22Rv1 (cell line): Measurements from ENCODE around the gene CSF2RB.

Experiments
- ZFX ChIP-seq: fragments of 450-650 bp; IDR thresholded peaks from 2 replicates; pipeline ENCODE4 v1.6.1; 2017; ENCODE audit warnings: antibody characterized with exemption, borderline replicate concordance
- TF ChIP-seq, protein P1 (sequence below): fragments of 450-650 bp; IDR thresholded peaks from 2 replicates; pipeline ENCODE4 v1.5.1; 2017; ENCODE audit warnings: mild to moderate bottlenecking

- no peak for TF ChIP-seq ZFX
- TF ChIP-seq, protein P1, sequence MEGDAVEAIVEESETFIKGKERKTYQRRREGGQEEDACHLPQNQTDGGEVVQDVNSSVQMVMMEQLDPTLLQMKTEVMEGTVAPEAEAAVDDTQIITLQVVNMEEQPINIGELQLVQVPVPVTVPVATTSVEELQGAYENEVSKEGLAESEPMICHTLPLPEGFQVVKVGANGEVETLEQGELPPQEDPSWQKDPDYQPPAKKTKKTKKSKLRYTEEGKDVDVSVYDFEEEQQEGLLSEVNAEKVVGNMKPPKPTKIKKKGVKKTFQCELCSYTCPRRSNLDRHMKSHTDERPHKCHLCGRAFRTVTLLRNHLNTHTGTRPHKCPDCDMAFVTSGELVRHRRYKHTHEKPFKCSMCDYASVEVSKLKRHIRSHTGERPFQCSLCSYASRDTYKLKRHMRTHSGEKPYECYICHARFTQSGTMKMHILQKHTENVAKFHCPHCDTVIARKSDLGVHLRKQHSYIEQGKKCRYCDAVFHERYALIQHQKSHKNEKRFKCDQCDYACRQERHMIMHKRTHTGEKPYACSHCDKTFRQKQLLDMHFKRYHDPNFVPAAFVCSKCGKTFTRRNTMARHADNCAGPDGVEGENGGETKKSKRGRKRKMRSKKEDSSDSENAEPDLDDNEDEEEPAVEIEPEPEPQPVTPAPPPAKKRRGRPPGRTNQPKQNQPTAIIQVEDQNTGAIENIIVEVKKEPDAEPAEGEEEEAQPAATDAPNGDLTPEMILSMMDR, result no peak
These were observed 33.7 kb upstream of the CSF2RB start for GRCh38 chr22:36879775-36880174.
